ENCODE data around the gene DUOX1.

GRCh38 chr15:45151998-45152828, 22.4 kb downstream of the DUOX1 start:
- no peak for TF ChIP-seq CTCF (conservative IDR thresholded peaks at IDR 0.05)
- no peak for TF ChIP-seq EZH2 (IDR thresholded peaks at IDR 0.05; ENCODE audit: low read depth)

Measured in PC-9 (cell line).